ENCODE results near the gene CYP1A2. TPM values are rescaled to one million over a fixed set of nuclear protein-coding genes. Genes with fewer than 3 reads are reported as not detected.

CYP1A2 gene
- total and polyA plus RNA-seq, 4 donors: 0.05 to 0.57 (median 0.17) TPM; not detected in 1

- TF ChIP-seq CTCF (IDR thresholded peaks at IDR 0.05; ENCODE audit: control extremely low read depth, extremely low read depth): no peak
- H3K36me3 ChIP-seq (ENCODE audit: control insufficient read depth in 4 of 4, insufficient read depth in 4 of 4, low read length in 4 of 4): peaks cover 3 to 50% (median 9%) of the 10 kb centered on the region in 4 donors
Measured at GRCh38 chr15:74801311-74801997, 52.8 kb downstream of the CYP1A2 start.

DNA sequence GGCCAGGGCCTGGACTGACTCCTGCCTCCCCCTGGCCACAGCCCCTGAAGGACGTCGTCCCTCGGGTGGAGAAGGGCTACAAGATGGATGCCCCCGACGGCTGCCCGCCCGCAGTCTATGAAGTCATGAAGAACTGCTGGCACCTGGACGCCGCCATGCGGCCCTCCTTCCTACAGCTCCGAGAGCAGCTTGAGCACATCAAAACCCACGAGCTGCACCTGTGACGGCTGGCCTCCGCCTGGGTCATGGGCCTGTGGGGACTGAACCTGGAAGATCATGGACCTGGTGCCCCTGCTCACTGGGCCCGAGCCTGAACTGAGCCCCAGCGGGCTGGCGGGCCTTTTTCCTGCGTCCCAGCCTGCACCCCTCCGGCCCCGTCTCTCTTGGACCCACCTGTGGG, 53.6 kb downstream of the CYP1A2 start:
- H3K36me3 ChIP-seq (ENCODE audit: control insufficient read depth in 4 of 4, insufficient read depth in 4 of 4, low read length in 4 of 4): peaks cover 3 to 50% (median 9%) of the 10 kb centered on the region in 4 donors
- H3K9me3 ChIP-seq (ENCODE audit: control insufficient read depth in 4 of 4, insufficient read depth in 3 of 4, low read length in 3 of 4): no peaks in the 10 kb centered on the region
- H3K27me3 ChIP-seq (ENCODE audit: control insufficient read depth in 3 of 3, insufficient read depth in 3 of 3, low read length in 2 of 3): no peaks in the 10 kb centered on the region
- H3K4me3 ChIP-seq: no peak overlapping the region
- WGBS, 2 donors: 91 to 92% methylated on average over 20 of the region's 20 CpGs
- no peak overlapping the region for H3K9ac ChIP-seq (ENCODE audit: insufficient read depth in 1 of 2, low read length in 2 of 2)
- ATAC-seq (ENCODE audit: insufficient read depth, low FRiP score) (no peak), DNase-seq (no peak)
- no peak overlapping the region for H3K27ac ChIP-seq (ENCODE audit: low read depth in 1 of 2, low read length in 1 of 2)
- H3K4me1 ChIP-seq (ENCODE audit: control insufficient read depth in 5 of 5, insufficient read depth in 5 of 5, low read length in 5 of 5): peaks cover 0 to 4% (median 0%) of the 10 kb centered on the region in 5 donors
- no peak for TF ChIP-seq CTCF (IDR thresholded peaks at IDR 0.05; ENCODE audit: control extremely low read depth, extremely low read depth)

More at GRCh38 chr15:74801311-74801997, 52.8 kb downstream of the CYP1A2 start:
- DNase-seq (no peak), ATAC-seq (ENCODE audit: insufficient read depth, low FRiP score) (no peak)
- H3K9ac ChIP-seq (ENCODE audit: insufficient read depth in 1 of 2, low read length in 2 of 2): no peak overlapping the region
- WGBS, 2 donors: 89 to 91% methylated on average over 18 of the region's 18 CpGs
- H3K27me3 ChIP-seq (ENCODE audit: control insufficient read depth in 3 of 3, insufficient read depth in 3 of 3, low read length in 2 of 3): no peaks in the 10 kb centered on the region
- peaks cover 0 to 4% (median 0%) of the 10 kb centered on the region in 5 donors for H3K4me1 ChIP-seq (ENCODE audit: control insufficient read depth in 5 of 5, insufficient read depth in 5 of 5, low read length in 5 of 5)
- H3K27ac ChIP-seq (ENCODE audit: low read depth in 1 of 2, low read length in 1 of 2): no peak overlapping the region
- no peak overlapping the region for H3K4me3 ChIP-seq
- H3K9me3 ChIP-seq (ENCODE audit: control insufficient read depth in 4 of 4, insufficient read depth in 3 of 4, low read length in 3 of 4): no peaks in the 10 kb centered on the region

GRCh38 chr15:74802862-74803447, 54.3 kb downstream of the CYP1A2 start:
- Histone ChIP-seq H3K36me3 (ENCODE audit: control insufficient read depth in 4 of 4, insufficient read depth in 4 of 4, low read length in 4 of 4) (peaks cover 3 to 50% (median 9%) of the 10 kb centered on the region in 4 donors), H3K4me3 (no peak overlapping the region), H3K9ac (ENCODE audit: insufficient read depth in 1 of 2, low read length in 2 of 2) (no peak overlapping the region), H3K27ac (ENCODE audit: low read depth in 1 of 2, low read length in 1 of 2) (no peak overlapping the region), H3K27me3 (ENCODE audit: control insufficient read depth in 3 of 3, insufficient read depth in 3 of 3, low read length in 2 of 3) (no peaks in the 10 kb centered on the region), H3K9me3 (ENCODE audit: control insufficient read depth in 4 of 4, insufficient read depth in 3 of 4, low read length in 3 of 4) (no peaks in the 10 kb centered on the region), H3K4me1 (ENCODE audit: control insufficient read depth in 5 of 5, insufficient read depth in 5 of 5, low read length in 5 of 5) (peaks cover 0 to 4% (median 0%) of the 10 kb centered on the region in 5 donors)
- DNase-seq: no peak
- TF ChIP-seq CTCF (IDR thresholded peaks at IDR 0.05; ENCODE audit: control extremely low read depth, extremely low read depth): no peak
- 92 to 94% methylated on average over 31 of the region's 31 CpGs for WGBS, 2 donors
- ATAC-seq (ENCODE audit: insufficient read depth, low FRiP score): no peak
